Heart right ventricle (tissue), 16 donors: Measurements from ENCODE around the gene SPRR3. TPM values are rescaled to one million over a fixed set of nuclear protein-coding genes. Genes with fewer than 3 reads are reported as not detected.

Experiments used
- ATAC-seq, 8 donors: fragments of 200-7000 bp; cut with Tn5 transposase; one replicate each; pipeline ENCODE4 v1.9.1; 2020; ENCODE audit warnings: mild to moderate bottlenecking in 8 of 8, moderate library complexity in 8 of 8, moderate number of reproducible peaks in 1 of 8
- DNase-seq, 2 donors: peaks; one replicate each; pipeline ENCODE4 v3.0.0-alpha.2; 2020
- H3K27ac ChIP-seq, 10 donors: fragments of 200-600 bp; sonication (generic) in 2 of 10; one replicate each; pipeline versions ENCODE4 v1.5.0 to v1.8.0; 2020 to 2022; ENCODE audit warnings: mild to moderate bottlenecking in 3 of 10
- H3K27me3 ChIP-seq, 7 donors: fragments of 200-600 bp; one replicate each; pipeline ENCODE4 v1.8.0; 2021 to 2022; ENCODE audit warnings: mild to moderate bottlenecking in 2 of 7
- H3K36me3 ChIP-seq, 9 donors: fragments of 200-600 bp; sonication (generic) in 1 of 9; one replicate each; pipeline versions ENCODE4 v1.5.0 to v1.8.0; 2020 to 2022; ENCODE audit warnings: mild to moderate bottlenecking in 2 of 9
- H3K4me1 ChIP-seq, 9 donors: fragments of 200-600 bp; sonication (generic) in 1 of 9; one replicate each; pipeline versions ENCODE4 v1.5.0 to v1.8.0; 2020 to 2022; ENCODE audit warnings: mild to moderate bottlenecking in 4 of 9
- H3K4me3 ChIP-seq, 10 donors: fragments of 200-600 bp; sonication (generic) in 2 of 10; one replicate each; pipeline versions ENCODE4 v1.5.0 to v1.8.0; 2020 to 2022; ENCODE audit warnings: mild to moderate bottlenecking in 7 of 10, moderate library complexity in 2 of 10
- H3K9me3 ChIP-seq, 11 donors: fragments of 200-600 bp in 10 of 11; sonication (generic) in 2 of 11; one replicate each; pipeline versions ENCODE4 v1.5.0 to v1.8.0; 2013 to 2022; ENCODE audit warnings: mild to moderate bottlenecking in 2 of 11, control low read depth in 1 of 11, moderate library complexity in 1 of 11
- WGBS, 2 donors: extraction: QIAGEN DNeasy Blood & Tissue Kit; methylation state at CpG; one replicate each; pipeline ENCODE4 v1.1.7; 2013; ENCODE audit warnings: inconsistent platforms in 1 of 2; 5-methylcytosine and 5-hydroxymethylcytosine counted together
- intact Hi-C, 10 donors: fragments of 100-400 bp; cut with DNase I; formaldehyde crosslinking; loops; one replicate each; pipeline versions ENCODE4 v1.11.1 to v1.14.2; 2022
- long read RNA-seq, 3 donors: library from polyadenylated mRNA; unstranded; transcript quantifications; one replicate each; pipeline ENCODE4 v2.0.0, GENCODE V29; 2020 to 2021
- polyA plus RNA-seq, 2 donors: library from polyadenylated mRNA; stranded (reverse); fragments of 200-250 nt; gene quantifications; one replicate each; pipeline ENCODE4 v1.2.3, GENCODE V29; 2013
- total RNA-seq, 10 donors: library from RNA; stranded (reverse); fragmentation: NEBNext Ultra II Directional in 3 of 10; extraction: Animal tissue kit (Norgen Biotek cat#: 25700) in 3 of 10; gene quantifications; one replicate each; pipeline versions ENCODE4 v1.2.1 to v1.2.4, GENCODE V29; 2021 to 2023
- TF ChIP-seq, protein P1 (sequence below), 9 donors: fragments of 200-600 bp; sonication (generic) in 2 of 9; IDR thresholded peaks; one replicate each; pipeline versions ENCODE4 v1.5.0 to v1.8.0; 2021 to 2022; ENCODE audit warnings: antibody characterized with exemption in 9 of 9, mild to moderate bottlenecking in 5 of 9, moderate library complexity in 1 of 9
- donor health status: Arrhythmogenic right ventricular cardiomyopathy.
- donor health status: ischemic (EF 13 %, LVEDD 7.1; RV severe dilation, severe dysfunction).
- donor health status: healthy with polysubstance abuse.
- donor health status: DM: no; HTN: yes; CAD: no.
- donor health status: DM: no; HTN: no; CAD: no.
- donor health status: ischemic (EF 25% LVEDD 6.9; RV normal size, moderate dysfunction).
- donor health status: ischemic (EF 25% LVEDD 5.7; RV mildly dilated, moderate dysfunction).
- donor health status: healthy.
- donor health status: DM: yes; HTN: yes; CAD: no.
- donor health status: Ischemic cardiomyopathy.
- donor health status: ischemic (EF 35%, LVEDD 5.7; RV mildly dilated, moderate dysfunction).
- donor health status: nonischemic (EF 11% LVEDD 7.7; RV severe dilation, severe dysfunction).
- donor health status: DM: yes; HTN: yes; CAD: no.
- donor health status: PGD.
- donor health status: ischemic (EF 29% LVEDD 5.4; RV normal size, mild dysfunction).
- donor health status: nonischemic (EF 23%, LVEDD 6.1; RV moderate dilation, normal function).

The SPRR3 gene, protein sequence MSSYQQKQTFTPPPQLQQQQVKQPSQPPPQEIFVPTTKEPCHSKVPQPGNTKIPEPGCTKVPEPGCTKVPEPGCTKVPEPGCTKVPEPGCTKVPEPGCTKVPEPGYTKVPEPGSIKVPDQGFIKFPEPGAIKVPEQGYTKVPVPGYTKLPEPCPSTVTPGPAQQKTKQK
- total RNA-seq (not detected), polyA plus RNA-seq (1 to 10 TPM in 1 of 2 donors, not detected in 1; 2.6 TPM)
- long read RNA-seq, donor 1, result 0 reads
- long read RNA-seq, donor 2, result 0 reads
- long read RNA-seq, donor 3, result 0 reads

DNA sequence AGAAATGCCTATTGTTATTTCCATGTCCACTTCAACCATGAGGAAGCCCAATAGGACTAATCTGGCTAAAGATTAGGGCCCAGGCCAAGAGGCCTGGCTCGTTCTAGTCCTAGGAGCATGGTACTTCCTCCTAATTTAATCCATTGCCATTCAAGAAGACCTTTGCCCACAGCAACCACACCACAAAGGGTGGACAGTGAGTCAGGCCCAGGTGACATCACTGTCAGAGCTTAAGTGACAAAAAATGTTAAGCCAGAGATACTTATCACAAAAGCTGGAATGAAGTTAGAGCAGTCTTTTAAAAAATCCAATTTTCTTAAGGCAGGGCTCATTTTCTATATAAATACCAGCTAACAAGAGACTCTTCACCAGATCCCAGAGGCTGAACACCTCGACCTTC, at the start of gene SPRR3:
TSS of gene SPRR3 (plus strand) at position 368 of the 400 bp plus-strand sequence. CDS start 1,272 bp downstream, outside the sequence.
- 58 to 65% methylated on average over 2 of the region's 2 CpGs for WGBS, 2 donors
- TF ChIP-seq, protein P1, sequence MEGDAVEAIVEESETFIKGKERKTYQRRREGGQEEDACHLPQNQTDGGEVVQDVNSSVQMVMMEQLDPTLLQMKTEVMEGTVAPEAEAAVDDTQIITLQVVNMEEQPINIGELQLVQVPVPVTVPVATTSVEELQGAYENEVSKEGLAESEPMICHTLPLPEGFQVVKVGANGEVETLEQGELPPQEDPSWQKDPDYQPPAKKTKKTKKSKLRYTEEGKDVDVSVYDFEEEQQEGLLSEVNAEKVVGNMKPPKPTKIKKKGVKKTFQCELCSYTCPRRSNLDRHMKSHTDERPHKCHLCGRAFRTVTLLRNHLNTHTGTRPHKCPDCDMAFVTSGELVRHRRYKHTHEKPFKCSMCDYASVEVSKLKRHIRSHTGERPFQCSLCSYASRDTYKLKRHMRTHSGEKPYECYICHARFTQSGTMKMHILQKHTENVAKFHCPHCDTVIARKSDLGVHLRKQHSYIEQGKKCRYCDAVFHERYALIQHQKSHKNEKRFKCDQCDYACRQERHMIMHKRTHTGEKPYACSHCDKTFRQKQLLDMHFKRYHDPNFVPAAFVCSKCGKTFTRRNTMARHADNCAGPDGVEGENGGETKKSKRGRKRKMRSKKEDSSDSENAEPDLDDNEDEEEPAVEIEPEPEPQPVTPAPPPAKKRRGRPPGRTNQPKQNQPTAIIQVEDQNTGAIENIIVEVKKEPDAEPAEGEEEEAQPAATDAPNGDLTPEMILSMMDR (IDR thresholded peaks at IDR 0.05), result no peak
- Histone ChIP-seq H3K27me3 (no peaks in the 10 kb centered on the region), H3K4me3 (no peak within 1 kb of the TSS), H3K27ac (no peak within 1 kb of the TSS), H3K4me1 (no peaks in the 10 kb centered on the region), H3K9me3 (peaks cover 0 to 3% (median 0%) of the 10 kb centered on the region in 11 donors), H3K36me3 (no peaks in the 10 kb centered on the region)
- intact Hi-C loops, result no loop called here
- DNase-seq (no peak), ATAC-seq (no peak)

DNA sequence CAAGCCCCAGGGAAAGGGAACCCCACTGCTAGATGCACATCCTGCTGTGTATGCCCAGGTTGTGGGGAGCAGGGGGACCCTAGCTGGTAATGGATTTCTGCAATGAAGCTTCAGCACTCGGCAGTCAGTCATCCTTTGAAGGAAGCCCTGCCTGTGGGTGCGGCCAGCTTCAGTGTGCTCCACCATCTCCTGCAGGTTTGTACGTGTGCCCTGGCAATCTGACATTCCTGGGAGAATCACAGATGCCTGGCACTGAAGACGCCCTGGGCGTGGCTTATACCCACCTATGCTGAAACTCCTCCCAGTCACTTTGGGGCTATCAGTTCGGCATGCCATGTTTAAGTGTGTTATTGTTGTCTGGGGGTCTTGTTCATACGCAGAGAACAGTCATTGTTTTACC, 47.8 kb upstream of the SPRR3 start:
- intact Hi-C loops, result no loop called here
- Histone ChIP-seq H3K4me1 (no peaks in the 10 kb centered on the region), H3K27ac (no peak overlapping the region), H3K9me3 (no peaks in the 10 kb centered on the region), H3K27me3 (peaks cover 0 to 3% (median 0%) of the 10 kb centered on the region in 7 donors), H3K36me3 (no peaks in the 10 kb centered on the region), H3K4me3 (no peak overlapping the region)
- 72 to 75% methylated on average over 7 of the region's 7 CpGs for WGBS, 2 donors
- TF ChIP-seq, protein P1 (IDR thresholded peaks at IDR 0.05), result no peak
- DNase-seq, result no peak
- no peak for ATAC-seq

DNA sequence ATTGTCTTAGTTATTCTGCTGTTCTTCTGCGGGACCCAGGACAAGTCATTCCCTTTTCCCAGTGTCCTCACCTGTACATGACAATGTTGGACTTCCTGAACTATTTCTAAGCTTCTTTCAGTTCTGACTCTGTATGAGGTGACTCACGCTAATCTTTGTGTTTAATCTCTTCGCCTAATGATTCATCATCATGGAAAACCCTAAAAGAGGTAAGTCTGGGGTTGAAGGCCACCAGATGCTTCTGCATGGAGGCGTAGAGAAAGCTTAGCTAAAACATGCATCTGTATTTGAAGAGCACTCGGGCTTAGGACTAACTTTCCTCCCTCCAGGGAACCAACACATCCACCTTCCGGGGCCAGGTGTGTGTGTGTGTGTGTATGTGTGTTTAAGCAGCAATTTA, 47.1 kb upstream of the SPRR3 start:
- ATAC-seq, result no peak
- intact Hi-C loops, result no loop called here
- 76 to 83% methylated on average over 6 of the region's 6 CpGs for WGBS, 2 donors
- Histone ChIP-seq H3K9me3 (no peaks in the 10 kb centered on the region), H3K36me3 (no peaks in the 10 kb centered on the region), H3K4me1 (no peaks in the 10 kb centered on the region), H3K27ac (no peak overlapping the region), H3K27me3 (peaks cover 0 to 3% (median 0%) of the 10 kb centered on the region in 7 donors), H3K4me3 (no peak overlapping the region)
- TF ChIP-seq, protein P1 (IDR thresholded peaks at IDR 0.05), result no peak
- DNase-seq, result no peak

DNA sequence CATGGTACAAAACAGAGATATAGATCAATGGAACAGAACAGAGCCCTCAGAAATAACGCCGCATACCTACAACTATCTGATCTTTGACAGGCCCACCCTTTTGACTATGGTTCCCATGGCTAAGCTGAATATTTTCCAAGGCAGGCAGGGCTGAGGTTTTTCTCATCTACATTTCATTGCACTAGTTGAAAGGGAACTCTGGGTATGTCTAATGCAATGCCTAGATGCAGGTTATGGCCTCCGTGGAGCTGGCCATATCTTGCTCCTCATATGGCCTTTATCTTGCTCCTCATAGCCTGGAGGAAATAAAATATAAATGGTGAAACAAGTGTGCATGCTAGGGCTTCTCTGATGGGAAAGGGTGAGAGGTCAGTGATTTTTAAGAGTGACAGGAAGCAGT, 44.0 kb upstream of the SPRR3 start:
- no peak for ATAC-seq
- 75 to 84% methylated on average over 3 of the region's 3 CpGs for WGBS, 2 donors

More for the DNA sequence above, 44.0 kb upstream of the SPRR3 start:
- H3K4me1 ChIP-seq, result no peaks in the 10 kb centered on the region
- TF ChIP-seq, protein P1 (IDR thresholded peaks at IDR 0.05), result no peak
- intact Hi-C loops, result no loop called here
- no peaks in the 10 kb centered on the region for H3K36me3 ChIP-seq
- H3K9me3 ChIP-seq, result peaks cover 0 to 2% (median 0%) of the 10 kb centered on the region in 11 donors
- H3K27me3 ChIP-seq, result peaks cover 0 to 3% (median 0%) of the 10 kb centered on the region in 7 donors
- no peak overlapping the region for H3K4me3 ChIP-seq
- H3K27ac ChIP-seq, result no peak overlapping the region
- no peak for DNase-seq
